NB4 (cell line): Measurements from ENCODE around the gene ACTR3C.
"Not testable (repeated sequence)": the region's sequence is repeated elsewhere in the genome, so short reads cannot be mapped to it uniquely, and the experiment has no call there.

Experiments used
- MYC ChIP-seq: IDR thresholded peaks from 2 replicates; pipeline ENCODE4 v1.6.1; 2011; ENCODE audit warnings: low read depth, low read length
- POLR2A ChIP-seq: IDR thresholded peaks from 2 replicates; pipeline ENCODE4 v1.6.1; 2011; ENCODE audit warnings: mild to moderate bottlenecking; ENCODE audit not compliant: insufficient read length; ENCODE audit errors: extremely low read depth
- TF ChIP-seq, protein P1 (sequence below): IDR thresholded peaks from one replicate; pipeline ENCODE4 v1.5.1; 2012; ENCODE audit warnings: low read depth, low read length
- TF ChIP-seq, protein P2 (sequence below): IDR thresholded peaks from 2 replicates; pipeline ENCODE4 v1.6.1; 2011; ENCODE audit warnings: low read depth, low read length

DNA sequence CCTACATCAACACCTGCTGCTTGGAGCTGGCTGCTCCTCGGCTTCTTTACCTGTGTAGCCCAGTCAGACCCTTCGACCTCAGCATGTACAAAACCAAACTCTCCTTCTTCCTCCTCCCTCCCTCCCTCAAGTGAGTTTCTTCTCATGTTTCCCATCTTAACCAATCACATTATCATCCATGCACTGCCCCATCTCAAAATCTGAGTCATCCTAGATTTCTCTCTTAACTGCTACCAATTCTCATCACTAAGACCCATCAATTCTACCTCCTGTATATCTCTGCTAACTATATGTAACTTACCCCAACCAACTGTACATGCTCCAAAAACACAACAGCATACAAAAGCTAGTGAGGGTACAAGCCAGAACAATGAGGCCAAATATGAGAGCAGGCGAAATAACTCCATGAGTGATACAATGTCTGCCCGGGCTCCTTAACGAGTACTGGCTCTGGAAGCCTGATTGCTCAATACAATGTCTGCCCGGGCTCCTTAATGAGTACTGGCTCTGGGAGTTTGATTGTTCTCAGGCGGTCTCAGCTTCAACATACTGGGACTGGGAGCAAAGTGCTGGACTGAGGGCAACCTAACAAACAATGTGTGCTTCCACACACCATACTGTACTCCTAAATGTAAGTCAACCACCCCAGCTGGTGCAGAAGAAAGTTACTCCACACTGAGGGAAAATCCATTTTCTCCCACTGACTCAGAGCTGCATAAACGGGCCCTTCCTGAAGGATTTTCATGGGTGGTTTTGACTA is 18.7 kb downstream of the ACTR3C start:
- TF ChIP-seq, protein P1, sequence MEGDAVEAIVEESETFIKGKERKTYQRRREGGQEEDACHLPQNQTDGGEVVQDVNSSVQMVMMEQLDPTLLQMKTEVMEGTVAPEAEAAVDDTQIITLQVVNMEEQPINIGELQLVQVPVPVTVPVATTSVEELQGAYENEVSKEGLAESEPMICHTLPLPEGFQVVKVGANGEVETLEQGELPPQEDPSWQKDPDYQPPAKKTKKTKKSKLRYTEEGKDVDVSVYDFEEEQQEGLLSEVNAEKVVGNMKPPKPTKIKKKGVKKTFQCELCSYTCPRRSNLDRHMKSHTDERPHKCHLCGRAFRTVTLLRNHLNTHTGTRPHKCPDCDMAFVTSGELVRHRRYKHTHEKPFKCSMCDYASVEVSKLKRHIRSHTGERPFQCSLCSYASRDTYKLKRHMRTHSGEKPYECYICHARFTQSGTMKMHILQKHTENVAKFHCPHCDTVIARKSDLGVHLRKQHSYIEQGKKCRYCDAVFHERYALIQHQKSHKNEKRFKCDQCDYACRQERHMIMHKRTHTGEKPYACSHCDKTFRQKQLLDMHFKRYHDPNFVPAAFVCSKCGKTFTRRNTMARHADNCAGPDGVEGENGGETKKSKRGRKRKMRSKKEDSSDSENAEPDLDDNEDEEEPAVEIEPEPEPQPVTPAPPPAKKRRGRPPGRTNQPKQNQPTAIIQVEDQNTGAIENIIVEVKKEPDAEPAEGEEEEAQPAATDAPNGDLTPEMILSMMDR, result not testable (repeated sequence)
- not testable (repeated sequence) for TF ChIP-seq POLR2A, MYC
- TF ChIP-seq, protein P2, sequence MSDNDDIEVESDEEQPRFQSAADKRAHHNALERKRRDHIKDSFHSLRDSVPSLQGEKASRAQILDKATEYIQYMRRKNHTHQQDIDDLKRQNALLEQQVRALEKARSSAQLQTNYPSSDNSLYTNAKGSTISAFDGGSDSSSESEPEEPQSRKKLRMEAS, result not testable (repeated sequence)
